Non-pigmented ciliary epithelial cell (primary cell): ENCODE results near the gene LRP1B.

Experiments
- DNase-seq: peaks from one replicate; pipeline ENCODE4 v3.0.0-alpha.2; 2010; ENCODE audit warnings: low read depth

Gene LRP1B

DNA sequence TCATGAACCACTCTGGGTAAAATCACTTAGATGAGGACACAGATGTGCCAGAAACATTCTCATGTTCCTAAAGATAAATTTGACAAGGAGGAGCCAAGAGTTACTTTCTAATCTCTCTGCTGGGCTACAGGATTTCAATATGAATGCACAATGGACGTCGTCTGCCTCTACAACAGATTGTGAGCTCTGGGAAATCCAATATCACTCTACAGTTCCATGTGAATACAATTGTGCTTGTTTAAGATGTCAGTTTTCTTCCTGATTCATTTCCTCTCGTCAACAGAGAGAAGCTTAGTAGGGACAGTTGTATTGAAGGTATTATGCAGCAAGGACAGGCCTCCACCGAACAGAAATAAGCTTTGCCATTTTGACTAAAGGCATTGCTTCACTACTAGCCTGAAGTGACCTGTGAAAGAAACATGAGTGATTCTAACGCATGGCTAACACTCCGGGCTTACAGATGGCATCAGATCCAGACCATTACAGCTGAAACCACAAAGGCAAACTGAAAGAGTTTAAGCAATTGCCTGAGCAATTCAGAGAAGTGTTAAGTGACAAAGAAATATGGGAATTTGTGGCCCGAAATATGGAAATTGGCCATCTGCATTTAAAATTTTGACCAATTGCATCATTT lies 1591.5 kb downstream of the LRP1B start:
- no peak for DNase-seq

DNA sequence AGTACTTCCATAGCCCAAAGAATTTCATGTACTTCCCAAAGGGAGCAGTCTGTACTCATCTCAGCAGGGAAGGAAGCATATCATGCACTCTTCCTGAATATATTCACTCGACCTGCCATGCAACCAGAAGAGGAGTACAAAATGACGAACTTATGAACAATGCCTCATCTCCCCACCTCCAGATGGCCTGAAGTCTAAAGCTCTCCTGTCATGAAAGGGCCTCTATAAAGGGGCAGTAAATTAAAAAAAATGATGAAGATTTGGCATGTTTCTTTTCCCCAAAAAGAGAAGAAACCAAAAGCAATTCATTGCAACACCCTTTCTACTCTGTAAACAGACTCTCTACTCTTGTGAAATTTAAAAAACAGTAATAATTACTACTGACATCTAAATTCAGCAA lies 1601.1 kb downstream of the LRP1B start:
- no peak for DNase-seq

DNA sequence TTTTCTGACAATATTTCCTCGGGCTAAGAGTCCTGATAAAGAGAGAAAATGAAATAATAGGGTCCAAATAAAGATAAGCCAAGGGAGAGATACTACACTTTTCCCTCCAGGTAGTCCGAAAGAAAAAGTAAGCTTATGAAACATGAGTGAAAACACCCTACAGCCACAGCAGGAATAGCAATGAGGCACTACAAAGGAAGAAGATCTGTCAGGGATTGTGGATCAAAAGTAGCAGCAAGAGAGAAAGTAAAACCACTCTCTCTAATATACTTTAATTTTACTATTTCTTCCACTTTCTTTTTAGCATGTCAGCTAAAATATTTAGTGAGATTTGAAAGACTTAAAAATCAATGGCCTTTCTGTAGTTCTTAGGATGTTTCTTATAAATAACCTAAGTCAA lies 1601.8 kb downstream of the LRP1B start:
- DNase-seq = no peak

DNA sequence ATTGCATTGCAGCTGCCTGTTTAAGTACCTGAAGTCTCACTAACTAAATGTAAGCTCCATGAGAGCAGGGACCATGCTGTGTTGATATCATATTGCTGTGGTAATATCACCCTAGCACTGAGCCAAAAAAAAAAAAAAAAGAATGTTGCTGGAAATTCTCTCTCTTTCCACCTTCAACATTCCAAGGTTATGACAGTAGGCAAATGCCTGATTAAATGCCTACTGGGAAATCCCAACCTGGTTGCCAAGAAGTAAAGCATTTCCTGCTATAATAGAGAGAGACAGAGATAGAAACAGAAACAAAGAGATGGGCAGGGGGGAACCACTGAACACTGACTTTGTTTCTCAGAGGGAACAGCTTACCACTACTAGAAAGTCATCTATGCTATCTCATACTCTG lies 1604.2 kb downstream of the LRP1B start:
- peak; percentile 34 for DNase-seq

DNA sequence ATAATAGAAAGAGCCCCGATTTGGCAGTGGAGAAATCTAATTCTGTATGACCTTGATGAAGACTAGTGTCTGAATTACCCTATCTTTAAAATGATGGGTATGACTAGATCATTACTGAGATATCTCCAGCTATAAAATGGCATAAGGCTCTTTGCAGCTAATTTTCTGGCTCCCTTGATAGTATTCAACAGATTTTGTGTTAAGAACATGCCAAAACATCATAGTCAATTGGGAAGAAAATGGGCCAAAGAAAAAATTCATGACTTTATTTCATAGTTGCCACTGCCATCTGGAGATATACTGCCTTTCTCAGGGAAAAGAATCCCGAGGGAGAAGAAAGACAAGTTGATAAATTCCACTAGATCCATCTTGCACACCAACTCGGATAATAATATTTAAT lies 1618.7 kb downstream of the LRP1B start:
- DNase-seq = no peak

DNA sequence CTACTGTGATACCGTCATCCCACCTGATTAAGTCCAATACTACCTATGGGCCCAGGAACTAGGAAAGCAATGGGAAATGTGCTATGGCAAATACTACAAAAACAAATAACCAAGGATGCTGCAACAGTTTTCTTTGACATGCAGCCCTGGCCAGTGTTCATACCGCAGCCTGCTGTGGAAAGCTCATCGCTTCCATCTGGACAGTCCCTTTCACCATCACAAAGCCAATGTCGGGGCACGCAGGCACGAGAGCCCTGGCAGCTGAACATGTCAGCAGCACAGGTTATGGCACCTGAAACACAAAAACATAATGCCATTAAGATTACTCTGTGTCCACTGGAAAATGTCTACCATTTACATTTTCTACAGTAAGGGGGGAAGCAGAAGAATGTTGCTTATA lies 1621.1 kb downstream of the LRP1B start:
- DNase-seq = no peak

DNA sequence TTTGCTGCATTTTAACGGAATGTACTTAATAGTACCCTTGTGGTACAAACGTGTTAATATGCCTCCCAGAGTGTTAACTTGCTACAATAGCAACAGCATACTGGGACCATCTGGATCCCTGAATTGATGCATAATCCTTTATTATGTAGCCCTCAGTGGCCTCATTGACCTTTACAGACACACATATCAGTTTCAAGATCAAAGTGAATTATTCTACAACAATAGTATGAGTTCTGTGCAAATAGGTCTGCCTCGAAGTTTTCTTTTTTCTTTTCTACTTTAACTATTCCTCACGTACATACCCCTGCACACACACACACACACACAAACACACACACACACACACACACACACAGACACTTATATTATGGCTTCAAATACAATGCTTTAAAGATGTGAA lies 1622.1 kb downstream of the LRP1B start:
- no peak for DNase-seq

DNA sequence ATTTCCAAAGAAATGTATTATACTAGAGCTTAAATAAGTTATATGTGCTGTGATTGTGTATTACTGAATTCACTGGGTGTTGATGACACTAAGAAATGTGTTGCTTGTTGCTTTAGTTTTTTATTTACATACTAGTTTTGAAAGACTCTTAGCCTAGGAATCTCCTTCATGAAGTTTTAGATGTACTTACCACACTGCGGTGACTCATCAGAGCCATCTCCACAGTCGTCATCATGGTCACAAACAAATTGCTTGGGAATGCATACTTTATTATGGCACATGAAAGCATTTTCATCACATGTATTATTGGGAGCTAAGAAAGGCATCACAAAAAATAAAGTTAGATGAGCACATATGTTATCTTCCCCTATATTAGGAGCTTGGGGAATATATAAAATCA lies 1624.2 kb downstream of the LRP1B start:
- peak; percentile 90 for DNase-seq

DNA sequence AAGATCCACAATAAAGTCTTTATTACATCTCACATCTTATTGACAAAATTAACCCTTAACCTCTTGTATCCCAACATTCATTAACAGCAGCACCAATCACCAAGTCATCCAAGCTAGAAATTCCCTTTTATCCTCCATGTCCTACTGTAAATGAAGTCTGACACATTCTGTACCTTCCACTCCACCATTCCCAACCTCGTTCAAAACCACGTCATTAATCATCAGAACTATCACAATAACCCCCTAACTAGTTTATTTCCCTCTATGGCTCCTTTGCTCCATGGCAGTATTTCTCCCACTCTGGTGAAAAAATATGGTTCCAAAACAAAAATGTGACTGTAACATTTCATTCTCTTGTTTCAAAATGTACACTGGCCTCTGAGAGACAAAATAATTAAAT lies 1626.2 kb downstream of the LRP1B start:
- no peak for DNase-seq

DNA sequence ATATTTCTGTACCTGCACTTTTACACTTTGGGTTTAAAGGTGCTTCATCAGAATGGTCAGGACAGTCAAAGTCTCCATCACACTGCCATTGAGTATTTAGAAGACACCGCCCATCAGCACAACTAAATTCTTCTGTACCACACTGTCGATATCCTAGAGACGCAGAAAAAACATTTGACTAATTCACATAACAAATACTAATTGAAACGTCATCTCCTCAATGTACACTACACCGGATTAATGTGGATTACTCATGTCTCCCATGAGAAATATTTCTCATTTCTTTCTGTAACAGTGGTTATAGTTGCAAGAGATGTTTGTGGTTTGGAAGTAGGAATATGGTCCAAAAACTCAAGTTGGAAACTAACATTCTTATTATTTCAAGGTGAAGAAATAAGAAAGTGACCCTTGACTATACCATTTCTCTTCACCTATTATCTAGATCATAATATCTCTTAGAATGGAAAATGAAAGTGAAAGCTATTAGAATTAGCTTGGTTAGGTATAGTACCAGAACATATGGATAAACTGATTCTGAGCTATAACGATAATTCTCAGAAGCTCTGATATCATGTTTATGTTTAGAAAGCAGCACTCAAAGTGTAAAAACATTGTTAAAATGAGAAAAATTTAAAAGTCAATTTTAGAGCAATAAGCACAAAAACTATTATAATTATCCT lies 1627.7 kb downstream of the LRP1B start:
- peak; percentile 88 for DNase-seq

DNA sequence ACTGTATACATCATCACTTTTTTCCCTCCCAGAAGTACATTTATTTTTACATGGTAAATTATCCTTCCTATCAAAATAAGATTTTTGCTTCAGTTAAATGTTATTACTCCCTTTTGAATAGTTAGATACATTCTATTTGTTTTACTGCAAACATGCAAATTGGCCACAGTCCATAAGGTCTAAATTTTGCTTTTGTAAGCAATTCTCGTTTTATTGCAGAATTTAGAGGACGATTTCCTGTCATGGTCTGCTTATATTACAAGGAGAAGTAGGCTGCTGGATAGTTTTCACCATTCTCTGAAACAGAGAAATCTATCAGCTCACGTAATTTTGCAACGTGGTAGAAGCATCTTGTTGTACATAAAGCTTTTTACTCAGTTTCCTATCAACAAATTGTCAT lies 1632.5 kb downstream of the LRP1B start:
- DNase-seq = no peak

DNA sequence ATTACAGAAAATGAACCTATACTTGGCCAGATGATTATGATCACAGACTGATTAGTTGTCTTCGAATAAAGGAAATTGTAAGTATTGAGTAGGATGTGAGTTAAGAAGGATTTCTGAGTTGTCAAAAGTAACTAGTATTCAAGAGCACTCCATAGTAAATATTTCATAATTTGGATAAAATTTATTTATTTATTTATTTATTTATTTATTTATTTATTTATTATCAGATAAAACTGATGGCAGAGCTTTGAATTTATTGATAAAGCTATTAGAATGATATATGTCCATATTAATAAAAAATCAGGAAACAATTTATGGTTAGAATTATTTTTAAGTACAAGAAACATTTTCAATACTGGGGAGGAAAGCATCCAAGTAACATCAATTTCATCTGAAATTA lies 1634.1 kb downstream of the LRP1B start:
- no peak for DNase-seq

DNA sequence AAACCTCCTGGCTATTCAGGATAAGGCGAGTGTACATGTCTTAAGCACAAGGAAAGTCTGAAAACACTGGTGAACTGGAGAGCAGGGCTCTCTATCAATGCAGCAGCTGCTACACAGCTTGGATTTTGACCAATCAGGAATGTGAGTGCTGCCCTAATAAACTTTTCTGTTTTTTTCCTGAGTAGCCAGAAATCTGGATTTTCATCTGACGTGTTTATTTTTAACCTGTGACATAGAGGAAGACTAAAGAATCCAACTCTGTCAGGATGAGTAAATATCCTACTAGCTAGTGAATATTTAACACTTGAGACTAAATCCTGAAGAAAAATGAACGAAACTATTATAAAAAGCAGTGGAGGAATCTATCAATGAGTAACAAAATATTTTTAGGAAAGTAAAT lies 1638.9 kb downstream of the LRP1B start:
- no peak for DNase-seq

DNA sequence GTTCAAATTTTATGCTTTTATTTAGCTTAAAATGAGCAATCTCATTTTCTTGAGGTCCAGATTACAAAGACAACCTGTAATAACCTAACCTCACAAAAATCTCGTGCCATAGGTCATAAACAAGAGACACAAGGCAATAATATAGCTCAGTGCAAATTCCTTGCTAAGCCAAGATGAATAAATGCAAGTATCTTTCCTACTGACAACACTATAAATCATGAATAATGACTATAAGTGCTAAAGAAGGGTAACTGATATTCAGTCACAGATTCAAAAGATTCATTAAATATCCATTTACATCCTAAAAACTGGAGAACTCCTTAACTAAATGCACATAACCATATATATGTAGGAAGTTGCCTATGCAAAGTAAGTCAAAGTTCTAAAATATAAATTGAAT lies 1641.6 kb downstream of the LRP1B start:
- DNase-seq = no peak

DNA sequence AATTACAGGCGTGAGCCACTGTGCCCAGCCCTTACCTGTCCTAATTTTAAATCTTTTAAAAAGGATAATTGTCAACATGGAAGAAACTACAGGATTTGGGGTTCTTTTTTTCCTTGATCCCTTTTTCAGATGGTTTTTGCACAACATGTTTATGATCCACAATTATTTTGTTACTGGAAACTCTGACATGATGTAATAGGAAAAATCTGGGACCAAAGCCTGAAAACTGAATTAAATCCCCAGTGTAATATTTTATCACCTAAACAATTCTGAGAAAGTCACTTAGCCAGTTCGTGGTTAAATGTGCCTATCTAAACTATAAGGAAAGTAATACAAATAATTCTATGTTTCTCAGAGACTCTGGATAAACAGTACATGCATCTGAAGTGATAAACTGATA lies 1649.7 kb downstream of the LRP1B start:
- DNase-seq = no peak

DNA sequence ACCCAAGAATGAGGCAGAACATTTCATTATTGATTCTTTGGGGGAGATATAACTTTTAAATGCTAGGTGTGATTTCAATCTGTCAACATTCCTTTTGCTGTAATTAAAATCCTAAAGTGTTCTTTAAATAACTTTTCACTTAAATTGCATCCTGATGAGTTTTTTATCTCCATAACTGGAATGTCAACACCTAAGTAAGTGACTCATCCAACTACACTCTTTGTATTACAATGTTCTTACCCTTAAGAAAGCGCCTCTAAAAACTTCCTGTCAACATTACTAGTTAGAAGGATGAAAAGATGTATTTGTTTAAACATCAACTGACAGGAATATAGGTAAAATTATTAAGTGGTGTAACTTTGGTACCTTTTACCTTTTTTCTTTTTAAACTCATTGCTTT lies 1657.0 kb downstream of the LRP1B start:
- DNase-seq = no peak

DNA sequence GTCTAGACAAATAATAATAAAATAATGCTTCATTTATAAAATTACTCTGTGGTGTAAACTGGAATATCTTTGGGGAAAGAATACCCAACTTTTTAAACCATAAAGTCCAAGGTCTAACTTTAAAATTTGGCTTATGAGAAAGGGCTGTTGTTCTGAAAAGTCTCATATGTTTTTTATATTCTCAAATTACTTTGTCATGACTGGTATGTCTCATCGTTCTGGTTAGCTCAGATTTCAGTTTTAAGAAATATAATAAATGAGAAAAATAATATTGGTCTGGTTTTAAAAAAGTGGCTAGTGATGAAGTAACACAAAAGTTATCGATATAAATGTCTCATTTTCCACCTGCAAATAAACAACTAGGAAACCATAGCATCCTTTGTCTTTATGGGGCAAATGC lies 1658.1 kb downstream of the LRP1B start:
- DNase-seq = no peak

DNA sequence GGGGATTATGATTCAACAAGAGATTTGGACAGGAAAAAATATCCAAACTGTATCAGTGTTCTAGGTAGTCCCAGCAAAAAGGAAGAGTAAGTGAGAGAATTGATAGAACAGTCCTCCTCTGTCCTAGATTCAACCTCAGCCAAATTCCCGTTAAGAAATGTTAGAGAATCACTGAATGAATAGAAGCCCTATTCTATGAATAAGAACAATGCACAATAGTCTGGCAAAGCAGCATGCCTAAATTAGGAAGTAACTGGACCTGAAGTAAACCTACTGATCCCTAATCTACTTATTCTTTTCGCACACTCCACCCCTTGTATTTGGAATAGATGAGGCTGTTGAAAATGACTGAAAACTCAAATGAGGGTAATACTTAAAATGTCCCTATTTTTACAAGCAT lies 1665.5 kb downstream of the LRP1B start:
- no peak for DNase-seq

DNA sequence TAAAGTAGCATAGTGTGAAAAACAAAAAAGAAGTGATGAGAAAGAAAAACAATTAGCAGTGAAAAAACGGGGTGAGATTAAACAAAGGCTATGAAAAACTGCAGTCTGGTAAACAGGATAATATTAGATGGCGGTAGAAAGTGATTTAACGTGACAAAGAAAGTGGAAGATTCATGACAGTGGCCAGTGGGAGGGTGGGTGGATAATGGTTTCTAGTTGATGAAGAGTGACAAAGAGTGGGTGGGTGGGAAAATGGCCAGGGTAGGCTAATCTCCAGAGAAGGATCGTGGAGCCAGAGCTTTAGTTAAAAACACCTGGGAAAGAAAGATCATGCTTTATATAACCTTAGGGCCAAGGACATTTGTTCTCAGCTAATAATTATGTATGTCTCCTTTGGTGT lies 1667.8 kb downstream of the LRP1B start:
- DNase-seq = no peak

DNA sequence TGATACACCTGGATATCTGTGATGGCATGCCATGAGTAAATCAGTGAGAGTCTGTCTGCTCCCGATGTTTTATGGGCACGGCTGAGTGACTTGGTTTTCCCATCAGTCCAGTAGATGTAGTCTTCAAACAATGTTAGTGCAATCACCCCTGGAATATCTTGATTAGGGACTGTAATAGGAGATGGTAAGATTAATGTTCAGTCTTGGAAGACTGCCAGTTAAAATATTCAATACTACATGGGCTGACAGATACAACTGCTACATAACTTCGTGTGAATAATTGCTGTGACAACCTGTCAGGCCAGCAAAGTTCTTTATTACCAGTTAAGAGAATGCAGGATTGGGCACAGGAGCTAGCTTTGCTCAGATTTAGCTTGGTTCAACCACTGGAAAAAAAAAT lies 1673.3 kb downstream of the LRP1B start:
- no peak for DNase-seq

DNA sequence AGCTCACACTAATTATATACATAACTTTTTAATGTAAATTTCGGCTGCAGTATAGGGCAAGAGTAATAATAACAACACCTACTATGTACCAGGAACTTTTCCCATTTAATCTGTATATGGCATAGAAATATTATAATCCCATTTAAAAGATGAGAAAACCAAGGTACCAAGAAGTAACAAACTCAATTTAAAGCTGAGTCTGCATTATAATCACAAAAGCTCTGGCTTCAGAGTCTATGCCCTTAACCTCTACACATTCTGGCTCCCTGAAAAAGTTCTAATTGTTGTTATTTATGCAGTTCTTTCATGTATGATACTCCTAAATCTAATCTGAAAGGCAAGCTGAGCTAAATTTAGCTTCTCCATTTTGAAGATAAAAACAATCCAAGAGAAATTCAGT lies 1675.5 kb downstream of the LRP1B start:
- no peak for DNase-seq

DNA sequence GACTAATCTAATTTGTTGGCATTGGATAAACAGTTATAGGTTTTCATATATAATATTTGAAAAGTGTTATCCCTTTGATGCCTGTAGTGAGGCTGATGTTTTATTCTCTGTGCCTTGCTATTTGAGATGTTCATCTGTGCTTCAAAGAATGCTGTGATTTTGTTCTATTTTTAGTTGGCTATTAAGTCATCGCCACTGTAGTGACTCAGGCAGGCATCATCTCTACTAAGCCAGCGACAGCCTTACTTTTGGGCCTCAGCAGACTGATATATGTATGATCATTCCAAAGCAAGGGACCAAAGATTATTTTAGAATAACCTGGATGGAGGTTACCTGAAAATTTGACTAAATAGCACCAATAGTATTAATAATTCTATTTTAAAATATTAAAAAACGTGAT lies 1676.1 kb downstream of the LRP1B start:
- DNase-seq = peak; percentile 51

DNA sequence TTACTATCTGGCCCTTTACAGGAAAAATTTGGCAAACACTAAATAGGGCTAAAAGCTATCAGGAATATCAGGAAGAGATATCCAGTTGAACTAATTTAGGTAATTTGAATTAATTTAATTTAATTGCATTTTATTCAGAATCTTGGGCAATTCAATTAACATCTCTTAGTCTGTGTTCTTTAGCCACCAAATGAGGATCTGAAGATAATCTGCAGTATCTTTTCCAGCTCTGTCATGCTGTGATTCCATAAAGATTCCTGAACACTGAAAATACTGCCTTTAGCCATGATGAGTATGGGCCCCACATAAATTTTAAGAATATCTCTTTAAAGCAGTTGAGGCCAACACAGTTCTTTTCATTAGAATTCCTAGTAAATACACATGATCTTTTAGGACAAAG lies 1679.5 kb downstream of the LRP1B start:
- no peak for DNase-seq

DNA sequence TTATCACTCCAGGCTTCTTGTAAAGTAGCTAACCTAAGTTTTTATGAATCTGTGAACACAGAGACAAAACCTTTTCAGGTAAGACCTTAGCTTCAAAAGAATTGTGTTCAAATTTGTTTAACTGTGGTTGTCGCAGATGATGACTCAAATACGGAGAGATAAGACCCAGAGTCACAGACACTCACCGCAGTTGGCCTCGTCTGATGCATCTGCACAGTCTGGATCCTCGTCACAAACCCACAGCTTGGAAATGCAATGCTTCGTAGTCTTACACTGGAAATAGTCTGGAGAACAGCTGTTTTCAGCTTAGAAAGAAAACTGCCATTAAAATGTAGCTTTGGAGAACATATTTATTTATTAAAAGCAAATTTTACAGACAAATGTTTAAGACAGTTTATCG lies 1688.5 kb downstream of the LRP1B start:
- DNase-seq = no peak
